ENCODE measurements around the gene SAP130. TPM values are rescaled to one million over a fixed set of nuclear protein-coding genes. Genes with fewer than 3 reads are reported as not detected.

SAP130 gene
- total RNA-seq, 2 donors from 2014 or later = 31.2 to 35.3 TPM

Other genes with a start within 250 kb of the SAP130 start
- 10 to 100 TPM; 70.6 to 85.3 TPM for gene WDR33, start 216.9 kb downstream of the SAP130 start, total RNA-seq
- gene POLR2D, start 169.9 kb downstream of the SAP130 start, total RNA-seq = 10 to 100 TPM; 54.7 to 71.9 TPM
- gene AMMECR1L, start 142.1 kb downstream of the SAP130 start, total RNA-seq = 10 to 100 TPM; 20.6 to 24.9 TPM
- gene UGGT1, start 63.1 kb upstream of the SAP130 start, total RNA-seq = 10 to 100 TPM; 64.8 to 76.5 TPM